ENCODE measurements around the gene SRMS. TPM values are rescaled to one million over a fixed set of nuclear protein-coding genes. Genes with fewer than 3 reads are reported as not detected.

SRMS gene
- total and polyA plus RNA-seq, 2 donors (not counting 3 experiments of a cell fraction or from before 2014, with no cell fraction given), result not detected

- Histone ChIP-seq H3K27me3 (ENCODE audit: control insufficient read depth in 2 of 2, insufficient read depth in 2 of 2, low read length in 2 of 2) (no peaks in the 10 kb centered on the region), H3K36me3 (ENCODE audit: control insufficient read depth in 2 of 2, extremely low read depth in 1 of 2, insufficient read depth in 2 of 2, low read length in 2 of 2) (peaks cover 0 to 17% of the 10 kb centered on the region in 2 experiments), H3K27ac (ENCODE audit: insufficient read depth, low read depth, low read length) (no peak overlapping the region), H3K9me3 (replicated peaks; ENCODE audit: control insufficient read depth, insufficient read depth, low read length) (no peaks in the 10 kb centered on the region), H2AFZ (ENCODE audit: low read depth, low read length) (no peak overlapping the region), H3K4me3 (replicated peaks in 1 of 3; ENCODE audit: insufficient read depth in 1 of 3, low read depth in 1 of 3, low read length in 3 of 3) (no peak overlapping the region), H3K9me1 (replicated peaks; ENCODE audit: control insufficient read depth, extremely low read depth, insufficient read depth, low read length) (no peaks in the 10 kb centered on the region), H3K4me2 (ENCODE audit: insufficient read depth, low read length) (no peak overlapping the region), H3K4me1 (ENCODE audit: control insufficient read depth, extremely low read depth, insufficient read depth, low read length) (no peaks in the 10 kb centered on the region), H4K20me1 (replicated peaks; ENCODE audit: control insufficient read depth, extremely low read depth, insufficient read depth, low read length) (no peaks in the 10 kb centered on the region), H3K79me2 (ENCODE audit: control insufficient read depth, insufficient read depth, low read length) (no peaks in the 10 kb centered on the region), H3K9ac (replicated peaks; ENCODE audit: extremely low read depth, insufficient read depth, low read length) (no peak overlapping the region)
- ChIA-PET POLR2A (no interaction called here), CTCF (no interaction called here)
- no TSS peak for BruUV-seq (replicated peaks)
- no peak for FAIRE-seq
- TF ChIP-seq, protein P1, sequence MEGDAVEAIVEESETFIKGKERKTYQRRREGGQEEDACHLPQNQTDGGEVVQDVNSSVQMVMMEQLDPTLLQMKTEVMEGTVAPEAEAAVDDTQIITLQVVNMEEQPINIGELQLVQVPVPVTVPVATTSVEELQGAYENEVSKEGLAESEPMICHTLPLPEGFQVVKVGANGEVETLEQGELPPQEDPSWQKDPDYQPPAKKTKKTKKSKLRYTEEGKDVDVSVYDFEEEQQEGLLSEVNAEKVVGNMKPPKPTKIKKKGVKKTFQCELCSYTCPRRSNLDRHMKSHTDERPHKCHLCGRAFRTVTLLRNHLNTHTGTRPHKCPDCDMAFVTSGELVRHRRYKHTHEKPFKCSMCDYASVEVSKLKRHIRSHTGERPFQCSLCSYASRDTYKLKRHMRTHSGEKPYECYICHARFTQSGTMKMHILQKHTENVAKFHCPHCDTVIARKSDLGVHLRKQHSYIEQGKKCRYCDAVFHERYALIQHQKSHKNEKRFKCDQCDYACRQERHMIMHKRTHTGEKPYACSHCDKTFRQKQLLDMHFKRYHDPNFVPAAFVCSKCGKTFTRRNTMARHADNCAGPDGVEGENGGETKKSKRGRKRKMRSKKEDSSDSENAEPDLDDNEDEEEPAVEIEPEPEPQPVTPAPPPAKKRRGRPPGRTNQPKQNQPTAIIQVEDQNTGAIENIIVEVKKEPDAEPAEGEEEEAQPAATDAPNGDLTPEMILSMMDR (IDR thresholded peaks at IDR 0.05; ENCODE audit: extremely low read depth in 1 of 2, insufficient read depth in 1 of 2, low read depth in 1 of 2, low read length in 2 of 2), result no peak
- TF ChIP-seq EZH2 (IDR thresholded peaks at IDR 0.05; ENCODE audit: borderline replicate concordance, low read depth, low read length, severe bottlenecking) (no peak), POLR2AphosphoS5 (IDR thresholded peaks at IDR 0.05; ENCODE audit: insufficient read depth, low read depth, low read length) (no peak), MYC (IDR thresholded peaks at IDR 0.05; ENCODE audit: low read depth, low read length) (no peak), POLR2A (IDR thresholded peaks at IDR 0.05; ENCODE audit: low read depth, low read length) (no peak)
- dilution Hi-C loops (cut with MboI; ENCODE audit: extremely low pct_ligation_motif_present, low sequenced_read_pairs), result no loop called here
- DNase-seq (ENCODE audit: low read depth, low spot score), result no peak
- intact Hi-C loops (cut with micrococcal nuclease), result no loop called here
Observed at GRCh38 chr20:63562461-63563224, 15.1 kb upstream of the SRMS start.

All from endothelial cell of umbilical vein (primary cell).